ENCODE data around the gene MYL12A. TPM values are rescaled to one million over a fixed set of nuclear protein-coding genes. Genes with fewer than 3 reads are reported as not detected.

The MYL12A gene
- total and polyA plus RNA-seq, 2 of the 8 experiments (the other 6 are each of a cell fraction or from before 2014, with no cell fraction given), result 188 to 247 TPM

GRCh38 chr18:3236470-3236869 is 11.1 kb upstream of the MYL12A start:
- Histone ChIP-seq H4K8ac (ENCODE audit: extremely low read depth, insufficient read depth, low read length) (no peak overlapping the region), H4K20me1 (replicated peaks in 1 of 2; ENCODE audit: control insufficient read depth in 1 of 2, insufficient read depth in 2 of 2, low read length in 2 of 2) (no peaks in the 10 kb centered on the region), H3K79me1 (ENCODE audit: low read depth, low read length) (no peaks in the 10 kb centered on the region), H2AFZ (ENCODE audit: low read length) (no peak overlapping the region), H3K36me3 (ENCODE audit: control insufficient read depth in 2 of 4, insufficient read depth in 4 of 4, low read length in 3 of 4) (no peaks in the 10 kb centered on the region), H2BK15ac (ENCODE audit: low read length) (no peak overlapping the region), H3K27ac (ENCODE audit: low read depth, low read length) (no peak overlapping the region; the same call in 1 of the 2 replicates), H4K91ac (replicated peaks; ENCODE audit: insufficient read length, low read length) (no peak overlapping the region), H2BK20ac (ENCODE audit: low read length) (no peak overlapping the region), H2BK120ac (replicated peaks; ENCODE audit: low read depth, low read length) (no peak overlapping the region), H3K4me1 (replicated peaks in 1 of 4; ENCODE audit: control insufficient read depth in 3 of 4, insufficient read depth in 4 of 4, low read length in 3 of 4) (no peaks in the 10 kb centered on the region), H3K79me2 (ENCODE audit: control insufficient read depth in 1 of 2, insufficient read depth in 2 of 2, low read length in 2 of 2) (no peaks in the 10 kb centered on the region), H3K9me3 (ENCODE audit: insufficient read depth in 2 of 2, low read depth in 1 of 2, low read length in 1 of 2) (peaks cover 9 to 11% of the 10 kb centered on the region in 2 experiments), H3K14ac (ENCODE audit: insufficient read length) (no peak overlapping the region), H2AK5ac (ENCODE audit: low read depth, low read length) (no peak overlapping the region), H2BK5ac (ENCODE audit: low read depth, low read length) (no peak overlapping the region), H3K56ac (replicated peaks; ENCODE audit: insufficient read length, low read depth, low read length) (no peak overlapping the region), H3K18ac (ENCODE audit: extremely low read depth, low read length) (no peak overlapping the region), H3K4me3 (ENCODE audit: extremely low read depth in 1 of 4, insufficient read depth in 2 of 4, low read depth in 3 of 4, low read length in 4 of 4) (no peak overlapping the region), H3K23ac (ENCODE audit: insufficient read length) (no peak overlapping the region), H4K5ac (ENCODE audit: insufficient read length, low read depth, low read length) (no peak overlapping the region), H3K9ac (replicated peaks in 1 of 4; ENCODE audit: extremely low read depth in 1 of 4, low read depth in 3 of 4, low read length in 3 of 4) (no peak overlapping the region), H3K4ac (replicated peaks; ENCODE audit: insufficient read length, low read depth, low read length) (no peak overlapping the region), H3K27me3 (replicated peaks in 1 of 4; ENCODE audit: control insufficient read depth in 3 of 4, extremely low read depth in 1 of 4, insufficient read depth in 3 of 4, low read length in 3 of 4) (no peaks in the 10 kb centered on the region), H3K23me2 (ENCODE audit: low read depth, low read length) (no peaks in the 10 kb centered on the region), H3K4me2 (ENCODE audit: insufficient read depth in 1 of 2, low read depth in 2 of 2, low read length in 2 of 2) (no peak overlapping the region), H2BK12ac (ENCODE audit: low read depth, low read length) (no peak overlapping the region)
- 88% methylated on average over 4 of the region's 4 CpGs; no CpG with 5 or more reads in 1 of the 2 experiments for WGBS, 2 experiments (ENCODE audit: extremely low coverage in 1 of 2, insufficient coverage in 1 of 2, insufficient read length in 1 of 2, insufficient replicate concordance in 2 of 2, low coverage in 1 of 2, low lambda C conversion rate in 2 of 2, missing lambda C conversion rate in 1 of 2)
- POLR2A ChIA-PET (ENCODE audit: partially characterized antibody), result no interaction called here
- DNase-seq (ENCODE audit: low read depth in 1 of 2, low spot score in 2 of 2) (no peak), FAIRE-seq (no peak)
- CTCF ChIA-PET (ENCODE audit: partially characterized antibody), result interaction anchor here (0.6 to 0.7 kb wide), 2 partner anchors 12 to 1634 kb away, joined by 4 read pairs; no protein-coding TSS in a partner anchor
- no peak for TF ChIP-seq FOSL1 (IDR thresholded peaks at IDR 0.05; ENCODE audit: insufficient read depth, low read depth, low read length)
- TF ChIP-seq BCL11A (IDR thresholded peaks at IDR 0.05; ENCODE audit: low read depth in 2 of 2, low read length in 2 of 2), result no peak
- TF ChIP-seq KDM1A (IDR thresholded peaks at IDR 0.05; ENCODE audit: borderline replicate concordance, low read length), result no peak
- TF ChIP-seq SIRT6 (IDR thresholded peaks at IDR 0.05; ENCODE audit: low read length), result no peak
- no peak for TF ChIP-seq BACH1 (IDR thresholded peaks at IDR 0.05; ENCODE audit: low read length)
- TF ChIP-seq ASH2L (IDR thresholded peaks at IDR 0.05; ENCODE audit: low read length), result no peak
- no peak for TF ChIP-seq SIX5 (IDR thresholded peaks at IDR 0.05; ENCODE audit: low read depth, low read length)
- no peak for TF ChIP-seq TCF12 (IDR thresholded peaks at IDR 0.05; ENCODE audit: low read depth, low read length)
